Caco-2 (cell line): ENCODE results near the gene RTTN. TPM values are rescaled to one million over a fixed set of nuclear protein-coding genes. Genes with fewer than 3 reads are reported as not detected.

Experiments used
- BruUV-seq: library from RNA; stranded (reverse); fragments of 400-500 nt; replicated peaks from 2 replicates; lab custom pipeline; 2021; lab: Mats Ljungman, UMichigan
- CTCF ChIA-PET: fragments of 300-600 bp; sonication (Branson Sonifier 250); formaldehyde crosslinking; loops from one replicate; lab custom pipeline; 2022; ENCODE audit warnings: antibody characterized with exemption; lab: Charles Lee
- POLR2A ChIA-PET: fragments of 300-600 bp; sonication (Branson Sonifier 250); formaldehyde crosslinking; loops from one replicate; lab custom pipeline; 2022; ENCODE audit warnings: antibody characterized with exemption; lab: Charles Lee
- DNase-seq, 2 experiments: peaks; one replicate each; pipeline versions ENCODE4 v3.0.0 to v3.0.0-alpha.2; 2020 to 2022
- H3K27me3 ChIP-seq: replicated peaks from 2 replicates; pipeline ENCODE4 v1.6.0; 2011; ENCODE audit warnings: low read length; ENCODE audit not compliant: control insufficient read depth, insufficient read depth
- H3K36me3 ChIP-seq: 2 replicates; pipeline ENCODE4 v1.5.1; 2011; ENCODE audit warnings: low read length; ENCODE audit not compliant: control insufficient read depth, insufficient read depth
- H3K4me1 ChIP-seq: fragments of 250-450 bp; sonication (Bioruptor Pico); 2 replicates; pipeline ENCODE4 v1.5.1; 2020; ENCODE audit warnings: mild to moderate bottlenecking
- H3K4me3 ChIP-seq: 2 replicates; pipeline ENCODE4 v1.5.1; 2011; ENCODE audit warnings: low read depth, mild to moderate bottlenecking, control low read depth, low read length
- H3K9me3 ChIP-seq: fragments of 250-450 bp; sonication (Bioruptor Pico); 2 replicates; pipeline ENCODE4 v1.5.1; 2020; ENCODE audit warnings: mild to moderate bottlenecking, moderate library complexity
- H3K27ac Mint-ChIP-seq: one replicate; pipeline ENCODE4 v1.8.0; 2022; ENCODE audit warnings: mixed read lengths; ENCODE audit not compliant: unreplicated experiment
- H3K27me3 Mint-ChIP-seq: one replicate; pipeline ENCODE4 v1.8.0; 2022; ENCODE audit warnings: mixed read lengths; ENCODE audit not compliant: insufficient read depth, unreplicated experiment
- H3K36me3 Mint-ChIP-seq: one replicate; pipeline ENCODE4 v1.8.0; 2022; ENCODE audit warnings: mild to moderate bottlenecking, mixed read lengths; ENCODE audit not compliant: insufficient read depth, unreplicated experiment
- H3K4me1 Mint-ChIP-seq: one replicate; pipeline ENCODE4 v1.8.0; 2022; ENCODE audit warnings: low read depth, mixed read lengths; ENCODE audit not compliant: unreplicated experiment
- H3K4me3 Mint-ChIP-seq: one replicate; pipeline ENCODE4 v1.8.0; 2022; ENCODE audit warnings: mild to moderate bottlenecking, moderate library complexity, mixed read lengths; ENCODE audit not compliant: unreplicated experiment
- H3K9me3 Mint-ChIP-seq: one replicate; pipeline ENCODE4 v1.8.0; 2022; ENCODE audit warnings: mixed read lengths; ENCODE audit not compliant: unreplicated experiment
- CTCF ChIP-seq, 2 experiments: fragments of 200-600 bp in 1 of 2; IDR thresholded peaks; 1 replicate in 1 of 2; 2 replicates in 1 of 2; pipeline versions ENCODE4 v1.5.1 to v1.8.0; 2011 to 2022; ENCODE audit warnings: antibody characterized with exemption in 1 of 2, control low read depth in 1 of 2, inconsistent platforms in 1 of 2, low read depth in 1 of 2, low read length in 1 of 2, mild to moderate bottlenecking in 1 of 2, moderate library complexity in 1 of 2; ENCODE audit not compliant: insufficient read depth in 1 of 2, severe bottlenecking in 1 of 2, unreplicated experiment in 1 of 2
- intact Hi-C: fragments of 100-400 bp; cut with micrococcal nuclease; formaldehyde crosslinking; loops from one replicate; pipeline ENCODE4 v1.10.0; 2022; ENCODE audit not compliant: unreplicated experiment
- total RNA-seq: library from RNA; stranded (reverse); gene quantifications from 2 replicates; pipeline ENCODE4 v1.2.3, GENCODE V29; 2022

RTTN gene
- total RNA-seq, 1 experiment from 2014 or later: 14.6 TPM

- ChIA-PET POLR2A (no interaction called here), CTCF (no interaction called here)
- BruUV-seq: no TSS peak
- Mint-ChIP-seq H3K9me3 (no peaks in the 10 kb centered on the region), H3K36me3 (peaks cover 10% of the 10 kb centered on the region), H3K27me3 (no peaks in the 10 kb centered on the region), H3K4me3 (no peak overlapping the region), H3K4me1 (peaks cover 11% of the 10 kb centered on the region), H3K27ac (no peak overlapping the region)
- no peak for DNase-seq
- intact Hi-C loops: no loop called here
- Histone ChIP-seq H3K36me3 (no peaks in the 10 kb centered on the region), H3K4me3 (no peak overlapping the region), H3K27me3 (no peaks in the 10 kb centered on the region), H3K9me3 (no peaks in the 10 kb centered on the region), H3K4me1 (no peaks in the 10 kb centered on the region)
- no peak for TF ChIP-seq CTCF (IDR thresholded peaks at IDR 0.05; ENCODE audit: insufficient read depth in 1 of 2, low read depth in 1 of 2, low read length in 1 of 2, severe bottlenecking in 1 of 2, unreplicated experiment in 1 of 2)
Observed at GRCh38 chr18:70127359-70127758, 78.1 kb downstream of the RTTN start.

GRCh38 chr18:70126832-70127231 is 78.7 kb downstream of the RTTN start:
- ChIA-PET CTCF (no interaction called here), POLR2A (no interaction called here)
- no peaks in the 10 kb centered on the region for H3K36me3 ChIP-seq
- no peak for TF ChIP-seq CTCF (IDR thresholded peaks at IDR 0.05; ENCODE audit: insufficient read depth in 1 of 2, low read depth in 1 of 2, low read length in 1 of 2, severe bottlenecking in 1 of 2, unreplicated experiment in 1 of 2)
- H3K9me3 ChIP-seq: no peaks in the 10 kb centered on the region
- BruUV-seq: no TSS peak
- Mint-ChIP-seq H3K27ac (no peak overlapping the region), H3K4me1 (peaks cover 11% of the 10 kb centered on the region), H3K9me3 (no peaks in the 10 kb centered on the region), H3K4me3 (no peak overlapping the region), H3K27me3 (no peaks in the 10 kb centered on the region), H3K36me3 (peaks cover 10% of the 10 kb centered on the region)
- no peak overlapping the region for H3K4me3 ChIP-seq
- no peaks in the 10 kb centered on the region for H3K27me3 ChIP-seq
- intact Hi-C loops: no loop called here
- H3K4me1 ChIP-seq: no peaks in the 10 kb centered on the region
- DNase-seq: no peak

- Histone ChIP-seq H3K36me3 (no peaks in the 10 kb centered on the region), H3K4me3 (no peak overlapping the region), H3K4me1 (no peaks in the 10 kb centered on the region), H3K9me3 (no peaks in the 10 kb centered on the region), H3K27me3 (no peaks in the 10 kb centered on the region)
- intact Hi-C loops: no loop called here
- ChIA-PET POLR2A (no interaction called here), CTCF (no interaction called here)
- H3K27me3 Mint-ChIP-seq: no peaks in the 10 kb centered on the region
- peaks cover 4% of the 10 kb centered on the region for H3K36me3 Mint-ChIP-seq
- no peaks in the 10 kb centered on the region for H3K9me3 Mint-ChIP-seq
- H3K4me3 Mint-ChIP-seq: no peak overlapping the region
- no peak for TF ChIP-seq CTCF (IDR thresholded peaks at IDR 0.05; ENCODE audit: insufficient read depth in 1 of 2, low read depth in 1 of 2, low read length in 1 of 2, severe bottlenecking in 1 of 2, unreplicated experiment in 1 of 2)
- H3K4me1 Mint-ChIP-seq: peaks cover 11% of the 10 kb centered on the region
- H3K27ac Mint-ChIP-seq: no peak overlapping the region
- DNase-seq: no peak
- BruUV-seq: no TSS peak
Observed at GRCh38 chr18:70124139-70124538, 81.3 kb downstream of the RTTN start.
